Umbilical cord (tissue), 2 donors: ENCODE results near the gene TPRG1. TPM values are rescaled to one million over a fixed set of nuclear protein-coding genes. Genes with fewer than 3 reads are reported as not detected.
A peak's percentile ranks its signal among the peaks of the same experiment; 100 is the strongest.
"Not testable (repeated sequence)": the region's sequence is repeated elsewhere in the genome, so short reads cannot be mapped to it uniquely, and the experiment has no call there.

ENCODE experiments used
- DNase-seq: peaks from one replicate; pipeline ENCODE4 v3.0.0-alpha.2; 2015; ENCODE audit warnings: low spot score
- total RNA-seq: library from RNA; depleted of rRNA; stranded (reverse); fragments of >200 nt; gene quantifications from one replicate; pipeline ENCODE4 v1.2.3, GENCODE V29; 2014; ENCODE audit warnings: low replicate concordance; ENCODE audit not compliant: insufficient read depth

Gene TPRG1
- total RNA-seq, 1 donor from 2014 or later = 13.5 TPM

DNA sequence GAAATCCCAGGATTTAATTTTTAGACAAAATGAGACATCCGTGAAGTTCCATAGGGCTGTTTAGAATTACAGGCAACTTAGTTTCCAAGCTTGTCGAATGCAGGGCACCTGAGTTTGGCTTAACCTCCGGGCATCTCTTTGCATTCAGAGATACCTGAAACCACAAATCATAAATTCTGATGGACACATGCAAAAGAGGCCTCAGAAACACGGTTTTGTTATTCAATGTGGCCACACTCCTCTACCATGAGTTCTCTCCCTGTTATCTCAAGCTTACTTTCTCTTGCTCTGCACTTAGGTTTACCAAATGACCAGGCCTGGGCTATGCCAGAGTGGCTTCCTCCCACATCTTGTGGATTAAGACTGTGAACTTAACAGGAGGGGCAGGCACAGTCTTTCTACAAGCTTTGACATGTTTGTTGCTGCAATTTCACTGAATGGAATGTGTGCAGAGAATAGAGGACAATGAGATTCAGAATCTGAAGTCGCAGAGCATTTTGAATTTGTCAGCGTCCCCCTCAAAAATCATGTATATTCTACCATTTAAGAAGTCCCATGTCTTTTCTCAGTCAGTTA, 137.7 kb downstream of the TPRG1 start:
- peak; percentile 35 for DNase-seq

DNA sequence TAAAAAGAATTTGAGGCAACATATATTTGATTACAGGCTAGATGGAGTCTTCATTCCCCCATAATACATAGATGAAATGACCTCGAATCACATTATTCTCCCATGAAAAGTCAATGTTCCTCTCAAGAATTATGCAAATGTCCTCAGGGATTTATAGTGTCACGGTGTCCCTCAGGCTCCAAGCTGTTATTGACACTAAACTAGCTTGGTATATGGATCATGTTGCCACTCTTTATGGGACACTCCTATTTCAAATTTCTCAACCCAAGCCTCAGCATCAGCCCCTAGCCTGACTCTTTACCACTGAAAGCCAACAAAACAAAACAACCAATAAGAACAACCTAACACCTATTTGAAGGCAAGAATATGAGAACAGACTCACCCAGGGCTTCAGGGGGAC, 139.8 kb downstream of the TPRG1 start:
- DNase-seq = no peak

DNA sequence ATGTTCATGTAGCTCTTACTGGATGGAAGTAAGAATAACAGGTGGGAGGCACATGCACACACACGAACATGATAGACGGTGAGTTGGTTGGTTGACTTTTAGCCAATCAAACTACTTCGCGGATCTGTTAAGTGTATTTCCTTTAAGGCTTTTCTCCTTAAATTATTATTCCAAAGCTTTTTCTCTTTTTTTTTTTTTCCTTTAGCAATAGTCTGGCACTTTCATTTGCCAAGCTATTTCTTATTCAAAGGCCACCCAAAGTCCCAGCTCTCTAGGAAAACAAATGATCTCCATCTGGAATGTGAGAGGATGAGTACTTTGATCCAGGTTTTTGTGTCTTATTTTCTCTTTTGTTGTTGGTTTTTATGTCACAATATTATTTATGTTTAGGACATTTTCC, 141.1 kb downstream of the TPRG1 start:
- DNase-seq = no peak

DNA sequence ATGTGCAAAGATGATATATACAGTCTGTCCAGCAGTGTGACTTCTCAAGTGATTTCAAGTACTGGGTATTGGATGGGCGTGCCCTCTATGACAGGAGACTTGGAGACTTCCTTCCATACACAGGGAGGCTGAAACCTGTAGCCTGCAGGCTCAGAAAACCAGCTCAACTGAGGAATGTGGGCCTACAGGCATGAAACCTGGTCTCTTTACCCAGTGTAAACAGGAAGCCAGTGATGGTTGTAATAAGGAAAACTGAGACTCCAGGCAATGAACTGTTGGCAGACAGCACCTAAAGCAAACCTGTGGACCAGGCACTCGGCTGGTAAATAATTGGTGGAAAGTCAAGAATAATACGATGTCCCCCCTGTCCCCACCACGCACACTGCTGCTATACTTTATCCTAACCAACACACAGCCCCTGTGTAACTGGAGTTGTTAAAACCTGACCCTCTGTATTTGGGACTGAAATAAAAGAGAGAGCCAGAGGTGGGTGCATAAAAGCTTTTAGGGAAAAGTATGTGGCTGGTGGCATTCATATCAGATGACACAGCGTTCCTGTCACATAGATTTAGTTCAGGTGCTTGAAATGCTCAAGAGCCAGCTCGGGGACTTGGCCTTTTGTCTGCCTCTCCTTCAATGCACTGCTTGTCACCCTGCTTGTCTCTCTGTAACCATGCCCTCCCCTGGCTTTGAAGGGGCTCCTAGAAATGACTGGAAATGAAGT, 144.7 kb downstream of the TPRG1 start:
- peak; percentile 34 for DNase-seq

DNA sequence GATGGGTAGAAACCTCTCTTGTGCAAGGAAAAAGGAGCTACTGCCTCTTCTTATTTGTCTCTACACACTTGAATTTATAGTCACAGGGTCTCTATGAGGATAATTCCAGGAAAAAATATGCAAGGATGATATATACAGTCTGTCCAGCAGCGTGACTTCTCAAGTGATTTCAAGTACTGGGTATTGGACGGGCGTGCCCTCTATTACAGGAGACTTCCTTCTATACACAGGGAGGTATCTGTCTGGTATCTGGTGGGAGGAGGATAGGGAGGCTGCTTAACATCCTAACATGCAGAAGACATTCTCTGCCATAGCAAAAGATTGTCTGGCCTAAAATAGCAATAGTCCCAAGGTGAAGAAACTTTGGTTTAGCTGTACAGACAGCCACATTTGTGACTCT, 146.1 kb downstream of the TPRG1 start:
- no peak for DNase-seq

DNA sequence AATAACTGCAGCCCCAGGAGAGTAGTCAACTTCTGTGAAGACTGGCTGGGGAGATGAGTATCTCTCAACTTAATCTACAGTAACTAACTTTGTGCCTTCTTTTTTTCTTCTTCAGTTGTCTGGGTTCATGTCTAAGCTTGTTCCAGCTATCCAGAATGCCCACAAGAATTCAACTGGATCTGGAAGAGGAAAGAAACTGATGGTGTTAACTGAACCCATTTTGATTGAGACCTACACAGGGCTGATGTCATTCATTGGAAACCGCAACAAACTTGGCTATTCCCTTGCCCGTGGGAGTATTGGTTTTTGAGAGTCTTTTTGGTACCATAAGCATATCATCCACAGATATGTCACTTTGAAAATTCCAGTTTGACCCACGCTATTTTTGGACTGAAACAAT, 148.7 kb downstream of the TPRG1 start:
- no peak for DNase-seq

DNA sequence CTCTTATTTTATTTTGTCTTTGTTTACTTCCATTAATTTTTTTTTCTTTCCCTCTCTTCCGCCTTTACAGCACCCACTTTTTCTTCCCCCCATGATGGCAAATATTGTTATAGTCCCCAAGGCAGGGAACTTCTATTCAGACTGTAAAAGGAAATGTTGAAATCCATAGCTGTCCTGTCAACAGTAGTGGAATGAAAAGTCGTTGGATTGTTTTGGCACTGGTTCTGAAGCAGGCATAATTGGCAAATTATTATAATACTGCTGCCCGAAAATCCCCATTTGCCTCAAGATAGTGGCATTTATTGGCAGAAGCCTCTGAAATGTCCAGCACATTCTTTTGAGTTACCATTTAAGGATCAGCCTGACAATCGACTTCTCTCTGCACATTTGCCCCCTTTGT, 150.6 kb downstream of the TPRG1 start:
- DNase-seq = no peak

DNA sequence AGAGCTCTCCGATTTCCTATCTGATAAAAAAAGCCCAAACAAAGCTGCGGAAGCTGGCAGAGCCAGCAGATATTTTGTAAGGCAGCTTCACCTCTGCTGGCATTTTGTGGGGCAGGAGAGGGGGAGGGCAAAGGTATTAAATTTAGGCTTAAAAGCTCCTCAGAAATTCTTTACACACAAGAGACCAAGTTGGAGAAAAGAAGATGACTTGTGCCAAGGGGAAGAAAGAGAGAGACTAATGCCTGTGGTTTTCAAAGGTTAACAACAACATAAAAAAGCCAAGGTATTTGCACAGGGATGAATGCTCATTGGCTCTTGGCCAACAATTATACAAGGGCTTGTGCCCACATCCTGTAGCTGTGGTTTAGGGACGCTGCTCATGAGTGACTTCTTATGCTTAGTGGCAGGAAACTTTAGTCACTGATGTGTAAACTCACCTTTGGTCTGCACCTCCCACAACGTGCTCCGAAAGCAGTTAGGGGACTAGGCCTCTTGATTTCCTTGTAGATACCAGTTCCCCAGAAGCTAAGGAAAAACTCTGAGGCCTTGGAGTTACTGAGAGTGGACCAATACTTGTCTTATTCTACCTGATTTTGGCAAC, 152.9 kb downstream of the TPRG1 start:
- peak; percentile 7 for DNase-seq

DNA sequence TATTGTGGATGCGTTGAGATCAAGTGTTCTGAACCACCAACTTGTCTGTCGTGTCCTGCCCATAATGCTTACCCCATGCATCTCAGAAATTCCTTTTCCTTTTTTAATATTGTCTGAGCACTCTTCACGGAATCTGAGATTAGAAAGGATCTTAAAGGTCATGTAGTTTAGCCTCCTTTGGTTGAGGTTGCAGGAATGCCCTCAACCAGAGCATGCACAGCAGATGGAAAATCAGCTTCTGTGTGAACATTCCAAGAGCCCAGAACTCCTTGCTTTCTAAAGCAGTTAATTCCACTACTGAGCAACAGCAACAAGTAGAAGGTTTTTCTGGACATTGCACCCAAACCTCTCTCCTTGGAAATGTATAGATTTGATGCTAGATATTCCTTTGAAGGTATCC, 153.7 kb downstream of the TPRG1 start:
- DNase-seq = no peak

DNA sequence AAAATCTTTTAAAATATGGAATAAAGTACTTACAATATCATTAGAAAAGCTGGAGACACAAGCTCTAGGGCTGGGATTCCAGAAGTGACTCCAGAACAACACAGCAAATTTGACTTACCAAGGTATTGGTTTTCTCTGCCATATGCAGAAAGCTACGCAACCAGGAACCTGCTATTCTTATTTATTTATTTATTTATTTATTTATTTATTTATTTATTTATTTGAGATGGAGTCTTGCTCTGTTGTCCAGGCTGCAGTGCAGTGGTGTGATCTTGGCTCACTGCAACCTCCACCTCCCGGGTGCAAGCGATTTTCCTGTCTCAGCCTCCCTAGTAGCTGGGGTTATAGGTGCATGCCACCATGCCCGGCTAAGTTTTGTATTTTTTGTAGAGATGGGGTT, 157.9 kb downstream of the TPRG1 start:
- DNase-seq = not testable (repeated sequence)

DNA sequence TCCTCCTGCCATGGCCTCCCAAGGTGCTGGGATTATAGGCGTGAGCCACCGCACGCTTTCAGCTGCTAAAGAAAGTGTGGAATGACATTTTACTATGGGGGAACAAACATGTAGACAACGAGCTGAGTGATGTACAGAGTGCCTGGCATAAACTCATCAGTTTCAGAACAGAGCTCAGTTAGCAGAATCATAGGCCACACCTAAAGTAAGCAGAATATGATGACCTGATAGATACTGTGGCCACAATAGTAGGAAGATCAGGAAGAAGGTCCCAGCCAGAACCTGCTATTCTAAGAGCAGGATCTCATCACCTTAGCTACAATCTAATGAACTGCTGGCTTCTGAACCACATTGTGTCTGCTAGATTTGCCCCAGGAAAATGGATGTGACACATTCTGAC, 158.3 kb downstream of the TPRG1 start:
- DNase-seq = no peak

DNA sequence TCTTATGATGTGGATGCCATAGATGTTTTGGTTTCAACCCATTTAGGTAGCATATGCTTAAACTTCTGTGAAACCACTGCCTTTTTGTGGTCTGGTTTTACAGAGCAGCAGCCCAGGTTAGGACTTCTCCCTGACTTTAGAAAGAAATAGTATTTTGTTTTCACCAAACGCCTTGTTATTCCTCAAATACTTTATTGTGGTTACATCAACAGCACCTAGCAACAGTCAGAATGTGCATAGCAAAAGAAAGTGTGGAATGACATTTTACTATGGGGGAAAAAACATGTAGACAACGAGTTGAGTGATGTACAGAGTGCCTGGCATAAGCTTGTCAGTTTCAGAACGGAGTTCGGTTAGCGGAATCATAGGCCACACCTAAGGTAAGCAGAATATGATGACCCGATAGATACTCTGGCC, 159.2 kb downstream of the TPRG1 start:
- DNase-seq = no peak

DNA sequence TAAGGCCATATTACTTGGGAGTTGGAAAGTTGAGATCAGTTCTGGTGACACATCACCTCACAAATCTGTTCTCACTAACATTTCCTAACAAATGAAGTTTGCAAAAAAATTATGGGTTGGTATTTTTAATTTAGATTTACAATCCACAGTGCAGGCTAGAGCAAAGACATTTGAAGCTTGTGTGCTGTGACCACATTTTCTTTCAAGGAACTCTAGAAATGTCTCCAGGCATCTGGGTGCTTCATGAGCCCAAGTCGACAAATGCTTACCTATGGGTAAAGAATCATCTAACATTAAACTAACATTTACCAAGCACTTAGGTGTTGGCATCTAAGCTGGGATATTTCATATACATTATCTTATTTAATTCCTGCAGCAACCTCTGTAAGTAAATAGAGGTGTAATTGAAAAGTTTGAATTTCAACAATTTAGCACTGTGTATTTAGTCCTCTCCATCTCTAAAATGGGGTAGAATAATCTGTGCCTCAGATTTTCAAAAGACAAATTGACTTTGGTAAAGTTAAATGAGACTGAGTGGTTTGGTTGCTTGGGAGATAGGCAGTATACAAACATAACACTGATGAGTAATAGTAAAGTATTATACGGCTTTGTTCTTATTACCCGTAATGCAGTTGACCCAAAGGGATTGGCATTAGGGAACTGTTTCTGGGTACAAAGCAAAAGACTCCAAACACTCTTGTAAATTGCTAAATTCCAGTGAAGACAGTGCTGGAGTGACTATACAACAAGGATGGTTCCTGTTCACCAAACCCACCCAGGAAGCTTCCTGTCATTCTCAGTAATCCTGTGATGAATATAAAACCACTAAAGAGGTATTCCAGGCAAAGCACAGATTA, 162.5 kb downstream of the TPRG1 start:
- DNase-seq = no peak

DNA sequence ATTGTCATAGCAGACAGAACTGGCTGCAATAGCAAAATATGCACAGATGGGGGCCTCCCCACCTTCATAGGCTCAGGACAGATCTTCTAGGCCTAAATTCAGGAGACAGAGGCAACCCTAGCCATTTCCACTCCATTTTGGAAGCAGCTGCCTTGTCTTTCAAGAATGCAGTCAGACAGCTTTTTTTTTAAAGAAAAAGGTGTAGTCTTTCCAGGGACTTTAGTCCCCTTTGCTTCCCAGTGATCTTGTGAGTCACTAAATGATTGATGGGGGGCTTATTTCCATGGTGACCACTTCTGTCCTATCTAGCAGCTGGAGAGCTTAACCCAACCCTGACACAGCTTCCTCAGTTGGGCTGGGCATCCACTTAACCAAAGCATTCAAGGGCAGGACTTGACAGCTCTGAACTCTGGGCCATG, 165.9 kb downstream of the TPRG1 start:
- DNase-seq = no peak

DNA sequence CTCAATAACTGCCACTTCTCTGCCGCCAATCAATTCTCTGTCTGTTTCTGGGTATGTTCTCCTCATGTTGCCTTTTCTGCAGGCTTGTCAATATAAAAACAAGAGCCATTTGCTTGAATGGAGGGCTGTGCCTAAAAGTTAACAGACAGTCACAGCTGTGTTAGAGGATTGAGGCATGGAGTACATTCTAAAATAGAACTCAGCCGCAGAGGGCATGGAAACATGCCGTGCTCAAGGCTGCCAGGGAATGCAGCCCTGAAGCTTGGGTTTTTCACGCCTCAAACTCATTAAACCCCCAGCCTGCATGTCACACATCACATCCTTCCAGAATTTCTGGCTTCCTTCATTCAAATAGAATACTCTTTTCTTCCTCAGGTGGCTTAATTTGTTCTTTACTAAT, 166.6 kb downstream of the TPRG1 start:
- no peak for DNase-seq

DNA sequence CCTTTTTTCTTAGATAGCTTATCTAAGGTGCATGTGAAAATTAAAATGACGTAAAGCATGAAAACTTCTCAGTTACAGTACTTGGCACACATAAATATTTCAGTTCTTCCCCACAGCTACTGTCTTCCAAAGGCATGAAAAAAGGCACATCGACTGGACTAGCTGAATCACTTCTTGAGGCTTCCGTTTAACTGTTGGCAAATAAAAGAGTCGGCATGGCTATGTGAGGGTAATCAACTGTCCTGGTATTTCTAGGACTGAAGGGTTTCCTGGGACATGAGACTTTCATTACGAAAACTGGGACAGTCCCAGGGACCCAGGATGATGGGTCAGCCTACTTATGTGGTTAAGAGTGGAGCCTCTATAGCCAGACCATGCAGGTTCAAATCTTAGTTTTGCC, 168.2 kb downstream of the TPRG1 start:
- DNase-seq = no peak

DNA sequence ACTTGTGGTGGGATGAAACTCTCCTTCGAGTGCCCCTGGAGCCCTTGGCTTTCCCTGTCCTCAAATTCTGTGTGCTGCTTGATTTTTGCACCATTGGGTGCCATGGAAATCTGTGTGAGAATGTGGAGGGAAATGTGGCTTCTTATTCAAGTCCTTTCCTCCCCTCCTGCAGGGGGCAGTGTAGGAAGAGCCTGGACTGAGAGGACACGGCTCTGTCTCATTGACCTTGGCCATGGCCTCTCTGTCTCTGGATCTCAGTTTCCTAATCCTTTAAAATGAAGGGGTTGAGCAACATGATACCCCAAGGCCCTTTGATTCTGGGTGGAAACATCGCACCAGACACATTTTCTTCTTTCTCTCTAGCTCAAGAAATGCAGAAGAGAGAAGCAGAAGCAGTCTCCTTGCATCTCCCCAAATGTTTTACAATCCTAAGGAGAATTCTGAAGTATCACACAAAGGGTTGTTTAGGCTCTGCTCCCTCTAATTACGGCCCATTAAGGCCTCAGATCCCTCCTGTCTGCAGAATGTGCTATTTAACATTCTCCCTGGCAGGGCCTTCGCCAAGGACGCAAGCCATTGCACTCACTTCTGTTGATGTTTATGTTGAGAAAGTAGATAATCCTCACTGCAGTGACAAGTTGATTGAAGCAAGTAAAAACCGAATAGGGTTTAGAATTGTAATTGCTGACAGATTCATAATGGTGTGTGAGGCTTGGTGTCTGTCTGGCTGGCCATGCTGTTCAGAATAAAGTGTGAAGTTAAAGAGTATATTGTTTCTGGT, 169.1 kb downstream of the TPRG1 start:
- DNase-seq = no peak

DNA sequence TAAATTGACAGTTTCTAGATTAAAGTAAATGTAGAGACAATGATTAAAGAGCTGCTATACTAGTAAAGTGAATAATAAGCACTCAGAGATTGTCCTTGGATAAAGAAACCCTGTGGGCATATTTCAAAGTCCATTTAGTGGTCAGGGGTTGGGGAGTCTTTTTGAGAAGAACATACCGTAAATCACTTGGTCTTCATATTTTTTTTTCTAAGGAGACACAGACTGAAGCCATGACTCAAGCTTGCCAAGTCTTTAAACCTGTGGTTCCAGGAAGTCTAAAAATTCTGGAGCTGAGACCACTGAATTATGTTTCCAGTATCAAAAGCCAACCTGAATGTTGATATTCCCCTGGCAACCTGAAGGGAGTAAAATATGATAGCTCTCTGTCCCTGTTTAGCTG, 171.0 kb downstream of the TPRG1 start:
- no peak for DNase-seq

DNA sequence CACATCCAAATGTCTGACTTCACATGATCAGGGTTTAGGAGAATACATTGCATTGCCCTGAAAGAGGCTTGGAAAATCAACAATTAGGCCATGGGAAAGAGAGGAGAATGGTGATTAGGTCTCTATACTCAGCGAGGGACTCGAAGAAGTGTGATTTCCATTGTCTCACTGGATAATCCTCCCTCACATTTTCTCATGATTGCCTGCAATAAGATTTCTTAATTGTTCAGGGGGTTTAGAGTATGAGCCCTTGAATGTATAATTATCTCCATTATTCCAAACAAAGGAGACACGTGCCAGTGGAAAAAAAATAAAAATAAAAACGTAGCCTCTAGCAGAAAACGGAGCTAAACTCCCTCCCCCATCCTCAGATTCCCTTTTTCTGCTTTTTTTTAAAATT, 173.2 kb downstream of the TPRG1 start:
- no peak for DNase-seq

DNA sequence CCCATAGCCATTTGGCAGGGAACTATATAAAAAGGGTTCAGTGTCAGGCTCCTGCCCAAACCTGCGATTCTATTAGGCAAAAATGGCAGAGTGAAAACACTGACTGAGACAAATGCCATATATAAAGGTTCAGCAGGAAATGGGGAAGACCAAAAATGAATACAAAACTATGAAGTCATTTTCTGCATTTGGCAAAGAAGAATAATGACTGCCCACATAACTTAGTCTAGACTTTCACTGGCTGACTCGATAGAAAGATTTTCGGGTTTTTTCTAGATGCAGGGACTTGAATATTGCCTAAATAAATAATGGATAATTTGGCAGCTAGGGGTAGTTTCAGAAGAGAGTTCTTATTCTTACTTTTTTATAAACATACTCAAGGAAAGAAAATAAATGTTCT, 178.0 kb downstream of the TPRG1 start:
- no peak for DNase-seq

DNA sequence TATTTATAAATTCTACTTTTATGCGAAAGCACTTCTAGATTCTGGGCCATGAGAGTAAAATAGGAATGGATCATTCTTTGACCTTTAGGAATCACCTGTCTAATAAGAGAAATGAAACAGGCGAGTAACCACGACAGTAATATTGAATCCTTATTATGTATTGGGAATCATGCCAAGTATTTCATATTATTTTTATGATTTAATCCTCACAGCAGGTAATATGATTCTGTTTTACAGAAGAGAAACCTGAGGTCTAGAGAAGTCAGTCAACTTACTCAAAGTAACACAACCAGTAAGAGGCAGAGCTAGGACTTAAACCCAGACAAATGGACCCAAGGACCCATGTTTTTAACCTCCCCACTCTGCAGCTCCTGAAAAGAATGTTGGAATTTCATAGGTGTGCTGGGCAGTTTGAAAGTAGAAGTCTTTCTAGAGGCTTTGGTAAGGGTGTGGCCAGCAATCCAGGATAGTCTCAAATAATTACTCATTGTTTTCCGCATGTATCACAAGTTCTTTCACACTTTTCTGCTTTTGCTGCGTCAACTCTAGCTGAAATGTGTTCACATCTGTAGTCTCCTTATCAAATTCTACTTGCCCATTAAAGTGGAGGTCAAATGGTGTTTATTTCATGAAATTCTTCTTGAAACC, 181.7 kb downstream of the TPRG1 start:
- DNase-seq = no peak
